HG03469 (cell line): ENCODE results near the gene CCDC12.

Source experiments
- ATAC-seq: cut with Tn5 transposase; IDR thresholded peaks from one replicate; pipeline ENCODE4 v1.9.1; 2021; ENCODE audit warnings: mild to moderate bottlenecking, moderate library complexity, moderate number of reproducible peaks; ENCODE audit not compliant: unreplicated experiment

CCDC12 gene

DNA sequence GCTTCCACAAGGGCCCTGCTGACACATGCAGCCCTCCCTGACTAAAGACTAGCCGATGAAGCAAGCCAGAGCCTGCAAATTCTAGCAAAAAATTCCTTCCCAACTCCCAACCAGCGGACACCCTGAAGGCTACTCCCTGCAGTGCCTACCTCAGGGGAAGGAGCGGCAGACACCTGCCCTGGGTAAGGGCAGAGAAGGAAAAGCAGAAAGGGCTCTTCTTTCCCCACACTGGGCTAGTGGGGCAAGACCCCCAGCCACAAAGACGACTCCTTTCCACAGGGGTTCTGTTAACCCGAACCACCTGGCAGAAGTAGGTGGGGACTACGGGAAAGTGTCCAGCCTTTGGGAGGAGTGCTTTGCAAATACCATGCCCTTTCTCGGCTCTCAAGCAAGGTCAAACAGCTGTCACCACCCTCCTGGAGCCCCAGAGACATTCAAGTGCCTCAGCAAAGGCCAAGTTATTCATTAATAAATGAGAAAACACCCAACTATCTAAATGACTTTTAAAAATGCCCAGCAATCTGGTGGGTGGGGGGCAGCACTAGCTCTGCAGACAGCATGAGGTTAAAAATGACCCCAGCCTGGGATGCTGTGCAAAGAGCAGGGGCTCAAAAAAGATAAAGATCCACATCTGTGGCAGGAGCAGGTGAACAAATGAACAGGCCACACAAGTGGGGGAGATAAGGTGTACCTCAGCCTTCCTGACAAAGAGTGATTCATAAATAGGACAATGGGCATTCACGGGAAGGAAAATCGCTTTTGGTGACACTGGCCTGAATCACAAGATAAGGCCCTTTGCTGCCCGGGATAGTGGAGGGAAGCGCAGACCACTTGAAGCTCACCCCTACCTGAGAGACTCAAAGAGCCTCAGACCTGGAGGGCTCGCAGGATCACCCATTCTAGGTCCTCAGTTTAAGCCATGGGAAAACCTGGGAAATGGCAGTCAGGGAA, 33.0 kb downstream of the CCDC12 start:
- ATAC-seq, result no peak

DNA sequence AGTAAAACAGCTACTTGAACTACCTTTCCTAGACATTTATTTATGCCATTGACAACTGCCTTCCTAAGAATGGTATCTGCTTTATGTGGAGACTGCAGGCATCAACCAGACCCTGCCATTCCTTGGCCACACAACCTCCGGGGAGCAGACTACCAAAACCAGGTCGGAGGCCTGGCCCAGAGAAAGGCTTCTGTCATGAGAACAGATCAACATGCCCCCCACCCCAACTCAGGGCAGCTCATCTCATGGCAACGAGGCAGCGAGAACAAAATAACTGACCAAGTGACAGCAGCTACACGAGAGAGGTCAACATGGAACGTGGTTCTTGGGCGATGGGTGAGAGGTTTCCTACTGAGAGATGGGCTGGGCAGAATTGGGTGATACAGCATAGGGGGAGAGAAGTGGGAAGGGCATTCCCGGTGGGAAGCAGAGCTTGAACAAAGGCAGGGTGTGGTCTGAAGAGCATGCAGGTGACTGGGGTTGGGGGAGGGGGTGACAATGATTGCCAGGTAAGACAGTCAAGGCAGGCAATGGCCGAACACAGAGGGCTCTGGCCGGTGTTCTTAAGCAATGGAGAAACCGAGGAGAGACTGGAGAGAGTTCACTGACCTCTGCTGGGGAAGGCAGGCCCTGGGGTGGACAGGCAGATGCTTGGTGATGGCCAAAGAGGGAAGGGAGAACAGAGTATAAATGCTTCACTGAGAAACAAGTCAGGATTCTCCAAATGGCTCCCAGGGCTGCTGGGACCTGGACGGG, 33.9 kb downstream of the CCDC12 start:
- ATAC-seq, result no peak

DNA sequence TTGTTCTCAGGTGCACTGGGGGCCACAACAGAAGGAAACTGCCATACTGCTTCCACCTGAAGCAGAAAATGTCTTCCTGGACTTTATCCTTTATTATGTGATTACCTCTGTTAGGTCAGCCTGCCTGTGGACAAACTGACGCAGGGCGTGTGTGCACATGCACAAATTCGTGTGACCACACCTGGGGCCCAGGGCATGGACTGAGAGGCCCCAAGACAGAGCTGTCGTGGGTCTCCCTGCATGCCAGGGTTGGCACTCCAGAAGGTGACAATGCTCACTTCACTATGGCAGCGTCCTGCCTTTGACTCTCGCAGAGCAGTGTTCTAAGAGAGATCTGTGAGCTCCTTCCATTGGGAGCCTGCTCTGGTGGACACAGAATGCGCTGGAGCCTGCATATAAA, 34.5 kb downstream of the CCDC12 start:
- ATAC-seq, result no peak

DNA sequence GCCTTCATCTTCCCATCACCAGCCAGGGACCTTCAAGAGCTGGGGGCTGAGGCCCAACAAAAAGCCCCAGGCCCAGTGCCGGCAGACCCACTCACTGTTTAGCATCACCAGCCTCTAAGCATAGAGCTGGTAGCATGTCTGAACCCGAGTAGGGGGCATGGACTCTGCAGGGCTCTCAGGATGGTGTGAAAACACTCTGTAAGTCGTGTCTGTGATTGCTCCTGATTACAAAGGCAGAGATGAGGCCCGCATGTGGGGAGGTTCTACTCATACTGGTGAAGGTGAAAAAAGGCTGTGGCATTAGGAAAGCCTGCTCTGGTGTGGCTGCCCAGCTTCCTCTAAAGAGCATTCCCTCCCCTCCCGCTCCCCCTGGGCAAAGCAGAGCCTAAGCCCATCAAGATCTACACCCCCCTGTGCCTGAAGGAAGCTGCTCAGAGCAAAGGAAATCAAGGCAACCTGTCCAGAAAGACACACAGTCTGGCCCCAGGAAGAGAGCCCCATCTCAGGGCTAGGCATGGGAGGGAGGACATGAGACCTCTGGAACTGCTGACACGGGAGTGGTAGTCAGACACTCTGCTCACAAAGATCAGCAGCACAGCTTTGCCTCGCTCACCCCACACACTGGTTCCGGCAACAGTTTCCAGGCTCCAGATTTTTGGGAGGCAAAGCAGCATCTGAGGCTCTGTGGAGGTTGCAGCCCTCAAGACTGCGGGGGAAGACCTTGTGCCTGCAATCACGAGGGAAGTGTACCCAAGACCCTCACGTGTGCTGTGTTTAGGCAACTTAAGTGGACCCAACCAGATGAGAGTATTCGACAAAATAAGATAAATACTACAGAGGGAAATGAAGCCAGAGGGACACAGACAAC, 36.7 kb downstream of the CCDC12 start:
- no peak for ATAC-seq

DNA sequence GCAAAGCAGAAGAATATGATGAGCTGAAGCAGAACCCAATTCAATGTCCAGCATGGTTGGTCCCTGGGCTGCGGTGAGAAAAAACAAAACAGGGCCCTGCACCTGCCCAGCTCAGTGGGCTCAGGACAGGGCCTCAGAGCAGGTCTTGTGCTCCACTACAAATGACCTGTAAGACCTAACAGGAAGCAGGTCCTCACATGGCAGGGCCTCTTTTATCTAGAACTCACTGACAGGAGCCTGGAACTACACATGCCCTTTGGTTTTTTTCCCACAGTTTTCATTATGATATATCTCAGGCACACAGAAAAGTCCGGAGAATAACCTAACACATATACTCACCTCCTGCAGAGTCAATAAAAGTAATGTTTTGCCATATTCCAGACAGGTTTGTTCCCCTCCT, 38.4 kb downstream of the CCDC12 start:
- no peak for ATAC-seq

DNA sequence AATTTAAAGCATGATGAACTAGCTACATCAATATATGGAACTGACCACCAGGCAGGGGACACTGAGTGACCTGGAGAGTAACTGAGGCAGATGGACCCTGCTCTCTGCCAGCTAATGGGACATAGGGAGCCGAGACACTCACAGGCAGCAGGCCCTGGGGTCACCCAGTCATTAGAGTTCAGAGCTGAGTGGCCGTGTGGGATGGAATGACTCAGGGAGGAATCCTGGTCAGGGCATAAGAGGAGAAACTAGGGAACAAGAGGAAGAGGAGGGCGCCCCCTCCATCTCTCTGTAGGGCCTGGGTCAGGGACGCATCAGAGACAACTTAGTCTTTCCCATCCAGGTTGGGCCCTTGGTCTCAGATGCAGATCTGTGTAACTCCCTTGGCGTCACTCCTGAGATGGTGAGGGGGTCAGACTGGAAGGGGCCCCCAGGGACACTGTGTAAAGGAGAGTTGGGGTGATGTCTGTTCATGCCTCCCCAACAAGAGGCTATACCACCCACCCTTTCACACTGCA, 39.8 kb downstream of the CCDC12 start:
- no peak for ATAC-seq

DNA sequence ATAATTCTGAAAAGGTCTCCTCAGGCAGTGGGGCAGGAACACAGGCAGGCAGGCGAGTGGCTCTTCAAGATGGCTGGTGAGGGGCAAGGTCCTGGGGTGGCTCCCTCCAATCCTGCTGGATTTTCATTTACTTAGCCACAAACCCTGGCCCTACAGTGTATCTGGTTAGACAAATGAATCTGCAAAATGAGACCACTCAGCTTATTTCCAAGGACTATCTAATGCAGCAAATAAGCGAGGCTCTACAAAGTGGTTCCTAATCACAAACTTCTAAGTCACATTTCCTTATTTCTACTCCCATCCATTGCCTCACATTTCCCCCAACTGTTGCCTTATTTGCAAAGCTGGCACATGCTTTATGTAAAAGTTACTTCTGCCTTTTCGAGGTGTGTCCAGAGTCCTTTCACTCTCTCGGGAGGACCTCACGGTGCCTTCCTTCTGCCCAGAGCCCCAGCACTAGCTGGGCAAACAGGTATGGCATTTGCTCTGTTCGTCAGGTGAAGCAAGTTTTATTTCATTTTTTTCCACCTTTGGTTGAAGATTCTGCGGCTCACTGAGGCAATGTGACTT, 40.5 kb downstream of the CCDC12 start:
- no peak for ATAC-seq

DNA sequence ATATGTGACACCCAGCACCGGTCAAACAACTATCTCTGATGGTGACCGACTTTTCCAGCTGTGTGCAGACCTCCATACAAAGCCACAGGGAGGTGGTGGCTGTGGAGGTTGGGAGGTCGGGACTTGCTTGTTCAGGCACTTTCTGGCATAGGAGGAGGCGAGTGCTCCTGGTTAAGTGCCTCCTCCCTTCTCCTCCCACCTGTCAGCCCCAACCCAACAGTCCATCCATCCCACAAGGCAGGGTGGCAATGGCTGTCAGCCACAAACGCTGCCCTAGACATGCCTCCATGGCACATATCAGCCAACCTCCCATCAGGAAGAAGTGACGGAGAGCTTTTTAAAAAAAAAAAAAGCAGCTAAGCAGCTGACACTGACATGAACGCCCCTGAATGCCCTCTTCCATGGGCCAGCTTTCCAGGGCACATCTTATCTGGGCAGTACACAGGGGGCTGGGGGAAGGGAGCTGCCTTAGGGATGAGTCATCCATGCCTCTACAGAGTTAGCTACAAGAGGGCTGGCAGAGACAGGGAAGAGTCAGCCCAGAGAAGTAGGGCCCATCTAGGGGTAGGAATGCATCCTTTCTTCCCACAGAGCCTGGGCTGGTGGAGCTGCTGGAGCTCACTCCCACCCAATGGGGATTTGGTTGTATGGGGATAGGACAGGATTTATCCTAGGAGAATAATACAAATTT, 41.2 kb downstream of the CCDC12 start:
- no peak for ATAC-seq

DNA sequence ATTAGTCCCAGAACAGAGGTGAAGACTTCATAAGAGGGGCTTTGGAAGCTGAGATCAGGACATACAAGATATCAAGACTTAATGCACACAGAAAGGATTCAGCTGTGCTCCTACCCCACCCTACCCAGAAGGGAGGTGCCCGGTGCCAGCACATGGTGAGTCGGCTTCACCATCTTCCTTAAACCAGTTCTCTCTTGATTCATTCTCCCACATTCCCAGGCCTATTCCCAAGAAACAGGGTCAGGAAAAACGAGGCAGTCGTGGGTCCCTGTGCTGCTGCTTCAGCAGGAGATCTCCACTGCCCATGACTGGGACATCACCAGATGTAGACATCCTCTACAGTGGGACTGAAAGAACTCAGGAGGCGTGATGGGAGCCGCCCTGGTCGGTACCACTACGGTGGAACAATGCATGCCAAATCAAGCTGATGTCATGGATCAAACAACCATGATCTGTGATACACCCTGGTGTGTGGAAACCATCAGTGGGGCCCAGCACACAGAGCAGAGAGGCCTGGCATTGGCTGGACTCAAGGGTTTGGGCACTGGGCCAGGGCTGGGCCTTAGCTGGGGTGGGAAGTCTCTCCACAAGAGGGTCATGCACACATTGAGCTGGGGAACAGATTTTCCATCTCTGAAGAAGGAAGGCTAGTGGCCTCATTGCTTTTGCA, 41.9 kb downstream of the CCDC12 start:
- ATAC-seq, result no peak

DNA sequence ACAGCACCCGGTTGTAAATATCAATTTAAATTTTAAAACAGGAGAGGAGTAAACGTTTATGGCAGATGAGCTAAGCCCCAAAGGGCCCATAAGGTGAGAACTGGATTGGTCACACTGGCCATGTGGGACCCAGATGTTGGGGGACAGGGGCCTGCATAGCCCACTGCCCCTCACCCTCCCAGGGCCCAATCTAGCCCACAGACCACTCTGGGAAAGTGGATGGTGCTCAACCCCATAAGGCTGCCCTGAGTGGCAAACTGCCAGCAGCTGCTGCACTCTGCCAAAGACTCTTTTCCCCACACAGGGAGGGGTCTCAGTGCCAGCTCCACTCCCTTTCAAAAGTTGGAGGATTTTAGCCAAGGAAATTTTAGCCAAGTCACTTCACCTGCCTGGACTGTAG, 42.5 kb downstream of the CCDC12 start:
- ATAC-seq, result no peak

DNA sequence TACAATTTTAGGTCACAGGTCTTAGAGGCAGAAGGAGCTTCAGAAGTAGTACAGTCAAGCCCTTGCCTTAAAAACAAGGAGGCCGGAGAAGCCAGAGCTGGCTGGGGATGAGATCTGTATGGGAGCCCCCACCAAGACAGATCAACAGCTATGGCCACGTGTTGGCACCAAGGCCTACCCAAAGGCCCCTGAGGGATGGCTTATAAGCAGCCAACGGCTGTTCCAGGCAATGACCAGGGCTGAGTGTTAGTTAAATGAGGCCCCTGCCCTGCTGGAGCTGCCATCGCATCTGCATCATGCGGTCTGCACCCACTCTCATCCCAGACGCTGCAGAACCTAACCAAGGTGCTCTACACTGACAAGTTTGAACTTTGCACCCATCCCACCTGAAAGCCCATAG, 43.3 kb downstream of the CCDC12 start:
- no peak for ATAC-seq

DNA sequence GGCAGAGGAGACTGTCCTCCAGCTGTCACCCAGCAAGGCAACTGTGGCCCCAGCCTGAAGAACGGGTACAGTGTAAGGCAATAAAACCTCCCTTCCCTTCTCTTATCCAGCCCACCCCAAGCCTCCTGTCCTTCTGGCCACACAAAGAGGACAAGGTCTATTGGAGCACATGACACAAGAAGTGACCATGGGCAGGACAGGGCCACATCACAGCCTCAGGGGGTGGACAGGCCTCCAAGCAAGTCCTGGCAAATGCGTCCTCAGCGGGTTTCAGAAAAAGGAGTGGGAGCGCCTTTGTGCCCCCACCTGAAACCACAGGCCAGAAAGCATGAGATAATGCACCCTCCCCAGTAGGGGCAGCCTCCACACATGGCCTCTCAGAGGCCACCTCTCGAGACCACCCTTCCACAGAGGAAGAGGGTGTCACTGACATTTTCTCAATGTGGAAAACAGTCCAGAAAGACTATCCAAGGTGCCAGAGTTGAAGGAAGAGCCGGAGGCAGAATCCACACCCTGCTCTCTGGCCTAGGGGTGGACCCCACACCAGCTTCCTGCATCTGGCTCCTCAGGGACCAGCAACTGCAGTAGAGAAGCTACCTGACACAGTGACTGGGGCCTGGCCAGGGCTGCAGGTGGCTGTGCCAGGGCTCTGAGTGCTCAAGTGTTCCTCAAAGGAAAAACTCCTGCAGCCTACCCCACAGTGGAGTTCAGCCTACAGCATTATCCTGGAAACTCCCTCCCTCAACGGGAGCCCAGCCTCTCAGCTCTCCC, 43.9 kb downstream of the CCDC12 start:
- no peak for ATAC-seq

DNA sequence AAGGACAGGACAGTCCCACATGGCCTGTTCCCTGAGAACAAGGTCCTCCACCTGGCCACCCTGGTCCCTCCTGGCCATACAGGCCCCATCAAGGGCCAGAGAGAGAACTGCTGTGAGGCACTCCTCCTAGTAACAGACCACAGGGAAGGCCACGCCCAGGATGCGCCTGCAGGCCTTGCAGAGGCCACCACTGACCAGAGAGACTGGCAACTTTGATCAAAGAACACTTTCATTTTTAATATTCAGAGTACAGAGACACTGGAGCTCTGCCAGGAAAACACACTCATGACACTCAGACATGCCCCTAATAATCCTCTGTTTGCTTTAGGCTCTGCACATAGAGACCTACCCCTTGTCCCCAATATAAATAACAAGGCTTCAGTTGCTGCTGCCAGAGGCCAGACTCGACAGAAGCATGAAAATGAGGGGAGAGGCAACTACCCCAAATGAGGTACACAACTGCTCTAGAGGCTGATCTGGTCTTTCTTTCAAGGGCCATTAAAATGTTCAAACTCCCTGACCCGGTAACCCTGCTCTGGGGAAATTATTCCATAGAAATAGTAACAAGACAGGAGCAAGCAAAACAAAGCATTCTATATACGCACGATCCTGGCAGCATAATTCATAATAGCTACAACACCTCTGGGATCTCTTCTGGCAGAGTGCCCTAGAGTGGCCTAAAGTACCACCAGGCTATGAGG, 44.8 kb downstream of the CCDC12 start:
- no peak for ATAC-seq

DNA sequence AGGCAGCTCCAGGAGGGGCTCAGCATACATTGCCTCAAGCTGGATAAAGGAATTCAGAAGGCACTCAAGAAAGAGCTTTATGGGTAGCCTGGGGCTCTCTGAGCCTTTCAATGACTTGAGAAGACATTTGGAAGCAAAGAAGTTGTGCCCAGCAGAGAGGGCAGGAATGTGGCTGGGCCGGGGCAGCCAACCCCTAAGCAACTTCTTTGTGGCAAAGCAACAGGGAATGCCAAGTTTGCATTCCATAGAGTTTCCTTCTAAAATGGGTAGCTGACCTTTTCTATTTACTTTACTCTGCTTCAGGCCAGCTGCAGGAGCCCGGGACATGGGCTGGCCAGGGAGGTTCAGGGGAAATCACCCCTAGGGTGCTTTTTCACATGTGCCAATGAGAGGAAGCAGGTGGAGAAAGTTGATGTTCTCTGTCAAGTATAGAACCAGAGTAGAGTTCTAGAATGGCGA, 45.6 kb downstream of the CCDC12 start:
- no peak for ATAC-seq

DNA sequence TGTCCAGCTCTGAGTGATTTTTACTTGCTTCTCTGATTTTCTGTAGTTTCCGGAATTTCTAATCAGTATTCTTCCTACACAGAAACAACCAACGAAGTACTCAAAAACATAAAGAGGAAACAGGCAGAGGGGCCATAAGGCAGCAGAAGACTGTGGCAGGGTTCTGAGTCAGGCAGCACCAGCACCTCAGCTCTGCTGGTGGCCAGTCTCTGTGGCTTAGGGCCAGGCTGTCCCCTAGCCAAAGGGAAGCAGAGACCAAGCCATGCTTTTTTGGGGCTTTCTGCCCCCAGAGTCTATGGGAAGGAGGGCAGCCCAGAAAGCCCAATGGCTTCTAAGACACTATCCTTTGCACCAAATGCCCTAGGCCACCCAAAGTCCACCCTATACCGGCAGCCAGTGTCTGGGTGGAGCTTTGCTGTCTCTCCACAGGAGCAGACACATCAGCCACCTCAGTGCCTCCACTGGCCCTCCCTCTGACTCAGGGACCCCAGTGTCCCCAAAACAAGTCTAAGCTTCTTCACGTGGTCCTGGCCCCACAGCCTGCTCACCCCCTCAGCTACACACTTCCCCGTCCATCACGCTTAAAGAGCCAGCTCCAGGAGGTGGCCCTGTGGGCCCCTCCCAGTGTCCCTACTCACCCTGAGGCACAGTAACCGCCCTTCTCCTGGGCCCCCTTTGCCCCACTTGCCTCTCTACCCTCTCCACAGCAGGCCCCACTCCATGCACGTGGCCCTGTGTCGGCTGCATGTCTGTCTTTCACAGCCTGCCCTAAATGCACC, 46.2 kb downstream of the CCDC12 start:
- ATAC-seq, result no peak

DNA sequence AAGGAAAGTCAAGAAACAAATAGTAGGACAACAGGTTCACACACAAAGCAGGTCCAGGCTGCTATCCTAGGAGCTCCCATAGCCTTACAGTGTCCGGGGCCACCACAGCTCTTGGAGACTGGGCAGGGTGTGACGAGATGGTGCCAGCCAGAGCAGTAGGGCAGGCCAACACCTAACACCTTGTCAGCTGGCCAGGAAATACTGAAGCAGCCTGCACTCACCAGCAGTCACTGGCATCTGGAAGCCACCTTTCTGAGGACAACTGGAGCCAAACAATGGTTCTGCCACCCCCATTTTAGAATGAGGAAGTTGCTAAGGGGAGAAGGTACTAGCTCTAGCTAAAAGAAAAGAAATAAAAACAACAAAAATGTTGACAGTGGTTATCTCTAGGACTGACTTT, 47.2 kb downstream of the CCDC12 start:
- no peak for ATAC-seq

DNA sequence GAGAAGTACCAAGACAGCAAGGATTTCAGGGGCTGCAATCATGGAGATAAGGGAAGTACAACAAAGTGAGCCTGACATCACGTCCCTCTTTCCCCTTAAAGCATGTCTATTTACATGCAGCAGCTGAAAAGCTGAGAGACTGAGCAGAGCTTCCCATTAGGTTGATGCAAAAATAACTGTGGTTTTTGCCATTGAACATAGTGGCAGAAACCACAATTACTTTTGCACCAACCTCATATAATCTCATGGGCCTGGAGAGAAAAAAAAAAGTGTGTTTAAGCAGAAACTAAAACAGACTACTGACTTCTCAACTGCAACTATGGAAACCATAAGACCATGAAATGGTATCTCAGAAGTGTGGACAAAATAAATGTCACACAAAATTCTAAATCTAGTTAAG, 48.3 kb downstream of the CCDC12 start:
- ATAC-seq, result no peak
